ENCODE data around the gene TUBB6. TPM values are rescaled to one million over a fixed set of nuclear protein-coding genes. Genes with fewer than 3 reads are reported as not detected.

The TUBB6 gene
- total RNA-seq, 1 donor from 2014 or later: 301 TPM

DNA sequence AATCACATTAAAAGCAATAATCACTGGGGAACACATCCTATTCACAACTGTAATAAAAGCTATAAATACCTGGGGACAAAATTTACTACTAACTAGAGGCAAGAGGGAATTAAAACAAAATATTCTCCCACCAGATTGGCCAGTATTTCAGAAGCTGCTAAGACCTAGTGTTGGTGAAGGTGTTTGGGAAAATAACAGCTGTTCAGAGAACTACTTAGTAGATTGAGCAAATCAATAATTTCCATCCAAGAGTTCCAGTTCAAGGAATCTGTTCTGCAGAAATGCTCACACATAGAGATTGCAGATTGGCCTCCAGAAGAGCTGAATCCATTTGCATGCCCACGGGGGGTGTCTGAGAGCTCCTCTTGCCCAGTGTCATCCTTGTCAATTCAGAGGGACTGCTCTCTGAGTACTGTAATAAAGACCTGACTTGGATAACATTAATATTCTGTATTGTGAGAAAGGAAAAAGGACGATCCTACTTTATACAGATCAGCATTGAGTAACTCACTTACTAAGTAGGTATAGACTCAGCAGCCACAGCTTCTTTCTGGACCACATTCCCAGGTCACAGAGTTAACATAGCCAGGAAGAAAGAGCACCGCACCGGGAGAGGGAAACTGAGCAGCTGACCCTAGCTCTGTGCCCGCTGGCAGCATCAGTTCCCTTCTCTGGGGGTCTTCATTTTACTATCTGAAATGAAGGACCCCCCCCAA, 5.6 kb downstream of the TUBB6 start:
- Mint-ChIP-seq H3K27me3 (ENCODE audit: unreplicated experiment) (no peaks in the 10 kb centered on the region), H3K9me3 (ENCODE audit: unreplicated experiment) (no peaks in the 10 kb centered on the region), H3K4me3 (ENCODE audit: unreplicated experiment) (peak overlapping the region; percentile 8), H3K36me3 (ENCODE audit: low read depth, unreplicated experiment) (peaks cover 56% of the 10 kb centered on the region), H3K27ac (ENCODE audit: unreplicated experiment) (no peak overlapping the region), H3K4me1 (ENCODE audit: unreplicated experiment) (peaks cover 47% of the 10 kb centered on the region)
- TF ChIP-seq, protein P1, sequence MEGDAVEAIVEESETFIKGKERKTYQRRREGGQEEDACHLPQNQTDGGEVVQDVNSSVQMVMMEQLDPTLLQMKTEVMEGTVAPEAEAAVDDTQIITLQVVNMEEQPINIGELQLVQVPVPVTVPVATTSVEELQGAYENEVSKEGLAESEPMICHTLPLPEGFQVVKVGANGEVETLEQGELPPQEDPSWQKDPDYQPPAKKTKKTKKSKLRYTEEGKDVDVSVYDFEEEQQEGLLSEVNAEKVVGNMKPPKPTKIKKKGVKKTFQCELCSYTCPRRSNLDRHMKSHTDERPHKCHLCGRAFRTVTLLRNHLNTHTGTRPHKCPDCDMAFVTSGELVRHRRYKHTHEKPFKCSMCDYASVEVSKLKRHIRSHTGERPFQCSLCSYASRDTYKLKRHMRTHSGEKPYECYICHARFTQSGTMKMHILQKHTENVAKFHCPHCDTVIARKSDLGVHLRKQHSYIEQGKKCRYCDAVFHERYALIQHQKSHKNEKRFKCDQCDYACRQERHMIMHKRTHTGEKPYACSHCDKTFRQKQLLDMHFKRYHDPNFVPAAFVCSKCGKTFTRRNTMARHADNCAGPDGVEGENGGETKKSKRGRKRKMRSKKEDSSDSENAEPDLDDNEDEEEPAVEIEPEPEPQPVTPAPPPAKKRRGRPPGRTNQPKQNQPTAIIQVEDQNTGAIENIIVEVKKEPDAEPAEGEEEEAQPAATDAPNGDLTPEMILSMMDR (IDR thresholded peaks at IDR 0.05; ENCODE audit: unreplicated experiment): no peak
- DNase-seq (ENCODE audit: low spot score): no peak

DNA sequence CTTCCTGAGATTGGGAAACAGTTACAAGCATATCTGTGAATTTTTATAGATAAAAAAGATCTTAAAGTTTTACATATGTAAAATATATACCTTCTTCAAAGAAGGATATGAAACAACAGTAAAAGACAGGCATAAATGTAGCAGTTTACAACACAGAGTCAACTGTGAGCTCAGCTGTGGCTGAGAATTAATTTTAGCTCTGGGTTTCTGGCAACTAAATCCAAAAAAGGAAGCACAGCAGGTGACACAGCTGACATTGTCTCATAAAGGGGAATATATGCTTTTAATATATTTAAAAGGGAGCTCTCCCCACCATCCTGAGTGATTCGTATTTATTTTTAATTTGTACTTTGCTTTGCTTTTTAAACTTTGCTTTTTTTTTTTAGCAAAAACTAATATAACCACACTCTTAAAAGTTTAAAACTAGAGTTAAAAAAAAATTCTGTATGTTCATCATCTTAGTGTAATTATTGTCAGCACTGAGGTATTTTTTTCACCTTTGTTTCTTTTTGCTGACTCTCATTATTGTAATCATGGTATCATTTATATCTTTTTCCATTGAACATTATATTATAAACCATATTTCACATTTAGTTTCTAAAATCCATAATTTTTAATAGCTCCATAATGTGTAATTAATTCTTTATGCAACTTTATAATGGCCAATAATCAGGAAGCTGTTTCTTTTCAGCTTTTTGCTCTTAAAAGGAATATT, 6.7 kb downstream of the TUBB6 start:
- Mint-ChIP-seq H3K9me3 (ENCODE audit: unreplicated experiment) (no peaks in the 10 kb centered on the region), H3K36me3 (ENCODE audit: low read depth, unreplicated experiment) (peaks cover 51% of the 10 kb centered on the region), H3K4me3 (ENCODE audit: unreplicated experiment) (no peak overlapping the region), H3K4me1 (ENCODE audit: unreplicated experiment) (peaks cover 42% of the 10 kb centered on the region), H3K27me3 (ENCODE audit: unreplicated experiment) (no peaks in the 10 kb centered on the region), H3K27ac (ENCODE audit: unreplicated experiment) (no peak overlapping the region)
- TF ChIP-seq, protein P1 (IDR thresholded peaks at IDR 0.05; ENCODE audit: unreplicated experiment): no peak
- no peak for DNase-seq (ENCODE audit: low spot score)

DNA sequence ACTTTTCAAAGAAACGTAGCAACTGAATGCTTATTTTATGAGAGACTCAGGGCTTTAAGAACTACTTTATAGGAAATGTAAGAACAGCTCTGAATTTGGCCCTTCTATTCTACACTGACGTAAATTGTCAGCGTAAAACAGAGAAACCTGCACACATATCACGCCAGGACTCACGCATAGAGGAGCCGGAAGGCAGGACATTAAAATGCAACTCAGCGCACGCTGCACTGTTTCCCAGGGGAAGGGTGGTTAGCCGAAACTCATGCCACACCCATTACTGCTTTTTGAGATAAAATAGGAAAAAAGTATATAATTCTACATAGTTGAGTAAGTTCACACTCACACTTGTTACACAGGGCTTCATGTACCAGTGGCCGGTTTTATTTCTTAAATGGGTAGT, 7.4 kb downstream of the TUBB6 start:
- peaks cover 39% of the 10 kb centered on the region for H3K4me1 Mint-ChIP-seq (ENCODE audit: unreplicated experiment)
- H3K36me3 Mint-ChIP-seq (ENCODE audit: low read depth, unreplicated experiment): peaks cover 49% of the 10 kb centered on the region
- TF ChIP-seq, protein P1 (IDR thresholded peaks at IDR 0.05; ENCODE audit: unreplicated experiment): no peak
- H3K27me3 Mint-ChIP-seq (ENCODE audit: unreplicated experiment): no peaks in the 10 kb centered on the region
- no peaks in the 10 kb centered on the region for H3K9me3 Mint-ChIP-seq (ENCODE audit: unreplicated experiment)
- no peak overlapping the region for H3K27ac Mint-ChIP-seq (ENCODE audit: unreplicated experiment)
- DNase-seq (ENCODE audit: low spot score): no peak
- no peak overlapping the region for H3K4me3 Mint-ChIP-seq (ENCODE audit: unreplicated experiment)

DNA sequence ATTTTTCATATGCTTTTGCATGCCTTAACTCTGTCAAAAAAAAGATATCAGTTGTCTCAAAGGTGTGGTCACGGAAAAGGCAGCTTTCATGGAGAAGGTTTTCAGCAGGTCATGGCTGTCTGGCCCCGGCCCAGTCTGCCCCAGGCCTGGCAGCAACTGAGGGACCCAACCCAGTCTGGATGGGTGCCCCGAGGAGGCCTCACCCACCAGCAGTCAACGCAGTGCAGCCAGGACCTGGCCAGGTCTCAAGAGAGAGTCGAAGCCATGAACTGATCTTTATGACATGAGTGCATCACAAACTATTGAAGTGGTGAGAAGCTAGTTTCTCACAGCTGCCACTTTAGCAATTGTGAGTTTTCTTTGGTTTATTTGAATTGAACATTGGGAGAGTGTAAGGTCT, 7.9 kb downstream of the TUBB6 start:
- TF ChIP-seq, protein P1 (IDR thresholded peaks at IDR 0.05; ENCODE audit: unreplicated experiment): no peak
- no peak overlapping the region for H3K4me3 Mint-ChIP-seq (ENCODE audit: unreplicated experiment)
- no peaks in the 10 kb centered on the region for H3K9me3 Mint-ChIP-seq (ENCODE audit: unreplicated experiment)
- no peak for DNase-seq (ENCODE audit: low spot score)
- H3K36me3 Mint-ChIP-seq (ENCODE audit: low read depth, unreplicated experiment): peaks cover 49% of the 10 kb centered on the region
- no peaks in the 10 kb centered on the region for H3K27me3 Mint-ChIP-seq (ENCODE audit: unreplicated experiment)
- H3K4me1 Mint-ChIP-seq (ENCODE audit: unreplicated experiment): peaks cover 37% of the 10 kb centered on the region
- H3K27ac Mint-ChIP-seq (ENCODE audit: unreplicated experiment): no peak overlapping the region

Measured in endothelial cell (in vitro differentiated cells).